Chondrocyte (in vitro differentiated cells): Measurements from ENCODE around the gene CENPI. TPM values are rescaled to one million over a fixed set of nuclear protein-coding genes. Genes with fewer than 3 reads are reported as not detected.

ENCODE experiments used
- DNase-seq: peaks from one replicate; pipeline ENCODE4 v3.0.0; 2021; ENCODE audit warnings: mixed read lengths, low spot score
- H3K27ac Mint-ChIP-seq: one replicate; pipeline ENCODE4 v1.8.0; 2021; ENCODE audit warnings: mild to moderate bottlenecking, moderate library complexity, mixed read lengths; ENCODE audit not compliant: unreplicated experiment
- H3K27me3 Mint-ChIP-seq: 2 replicates; pipeline ENCODE4 v1.8.0; 2021; ENCODE audit warnings: low read depth, mixed read lengths
- H3K36me3 Mint-ChIP-seq: 2 replicates; pipeline ENCODE4 v1.8.0; 2021; ENCODE audit warnings: low read depth, mixed read lengths
- H3K4me1 Mint-ChIP-seq: 2 replicates; pipeline ENCODE4 v1.8.0; 2021; ENCODE audit warnings: low read depth, mild to moderate bottlenecking, mixed read lengths
- H3K4me3 Mint-ChIP-seq: one replicate; pipeline ENCODE4 v1.8.0; 2021; ENCODE audit warnings: mild to moderate bottlenecking, moderate library complexity, mixed read lengths; ENCODE audit not compliant: unreplicated experiment
- H3K9me3 Mint-ChIP-seq: 2 replicates; pipeline ENCODE4 v1.8.0; 2021; ENCODE audit warnings: low read depth, mixed read lengths
- total RNA-seq: library from RNA; stranded (reverse); gene quantifications from 3 replicates; pipeline ENCODE4 v1.2.1, GENCODE V29; 2021
- TF ChIP-seq, protein P1 (sequence below): fragments of 200-600 bp; sonication (generic); IDR thresholded peaks from 2 replicates; pipeline ENCODE4 v1.5.0; 2021; ENCODE audit warnings: antibody characterized with exemption, mild to moderate bottlenecking, moderate library complexity

The CENPI gene
- total RNA-seq, 1 donor from 2014 or later, result 5.6 TPM

DNA sequence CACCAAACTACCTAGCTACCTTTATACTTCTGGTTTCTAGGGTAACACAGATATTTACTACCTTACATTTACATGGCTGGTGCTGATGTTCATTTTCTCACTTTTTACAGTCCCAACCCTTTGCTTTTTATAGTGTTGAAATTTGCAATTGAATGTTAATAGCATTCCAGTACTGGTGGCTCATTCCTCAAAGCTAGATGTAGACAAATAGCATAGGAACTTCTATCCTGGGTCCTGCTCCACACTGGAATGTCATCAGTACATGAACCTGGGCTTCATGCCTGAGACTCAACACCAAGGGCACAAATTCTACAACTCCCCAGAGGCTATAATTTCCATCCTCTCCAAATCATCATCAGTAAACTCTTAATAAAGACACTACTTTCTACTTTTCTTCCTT is 35.8 kb upstream of the CENPI start:
- no peaks in the 10 kb centered on the region for H3K27me3 Mint-ChIP-seq
- DNase-seq, result no peak
- no peaks in the 10 kb centered on the region for H3K4me1 Mint-ChIP-seq
- no peak overlapping the region for H3K27ac Mint-ChIP-seq
- H3K9me3 Mint-ChIP-seq, result peaks cover 8% of the 10 kb centered on the region
- H3K36me3 Mint-ChIP-seq, result no peaks in the 10 kb centered on the region
- H3K4me3 Mint-ChIP-seq, result no peak overlapping the region
- TF ChIP-seq, protein P1, sequence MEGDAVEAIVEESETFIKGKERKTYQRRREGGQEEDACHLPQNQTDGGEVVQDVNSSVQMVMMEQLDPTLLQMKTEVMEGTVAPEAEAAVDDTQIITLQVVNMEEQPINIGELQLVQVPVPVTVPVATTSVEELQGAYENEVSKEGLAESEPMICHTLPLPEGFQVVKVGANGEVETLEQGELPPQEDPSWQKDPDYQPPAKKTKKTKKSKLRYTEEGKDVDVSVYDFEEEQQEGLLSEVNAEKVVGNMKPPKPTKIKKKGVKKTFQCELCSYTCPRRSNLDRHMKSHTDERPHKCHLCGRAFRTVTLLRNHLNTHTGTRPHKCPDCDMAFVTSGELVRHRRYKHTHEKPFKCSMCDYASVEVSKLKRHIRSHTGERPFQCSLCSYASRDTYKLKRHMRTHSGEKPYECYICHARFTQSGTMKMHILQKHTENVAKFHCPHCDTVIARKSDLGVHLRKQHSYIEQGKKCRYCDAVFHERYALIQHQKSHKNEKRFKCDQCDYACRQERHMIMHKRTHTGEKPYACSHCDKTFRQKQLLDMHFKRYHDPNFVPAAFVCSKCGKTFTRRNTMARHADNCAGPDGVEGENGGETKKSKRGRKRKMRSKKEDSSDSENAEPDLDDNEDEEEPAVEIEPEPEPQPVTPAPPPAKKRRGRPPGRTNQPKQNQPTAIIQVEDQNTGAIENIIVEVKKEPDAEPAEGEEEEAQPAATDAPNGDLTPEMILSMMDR, result no peak

DNA sequence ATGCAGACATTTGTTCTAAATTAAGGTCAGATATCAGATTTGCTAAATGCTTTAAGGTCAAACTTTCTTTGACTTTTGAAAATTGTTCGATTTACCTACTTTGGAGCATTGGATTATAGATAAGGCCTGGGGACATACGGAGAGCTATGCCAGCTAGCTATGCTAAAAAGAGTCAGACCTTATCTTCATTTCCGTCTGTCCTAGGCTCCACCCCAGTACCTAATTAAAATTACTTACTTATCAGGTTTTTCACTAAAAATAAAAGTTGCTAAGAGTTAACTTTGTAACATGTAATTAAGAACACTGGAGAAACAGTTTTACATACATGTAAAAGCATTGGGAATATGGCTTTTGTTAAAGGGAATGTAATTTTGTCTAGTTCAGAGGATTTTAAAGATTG is 26.4 kb upstream of the CENPI start:
- no peak for DNase-seq
- TF ChIP-seq, protein P1, result no peak
- no peak overlapping the region for H3K27ac Mint-ChIP-seq
- no peaks in the 10 kb centered on the region for H3K27me3 Mint-ChIP-seq
- no peak overlapping the region for H3K4me3 Mint-ChIP-seq
- H3K4me1 Mint-ChIP-seq, result no peaks in the 10 kb centered on the region
- peaks cover 5% of the 10 kb centered on the region for H3K9me3 Mint-ChIP-seq
- H3K36me3 Mint-ChIP-seq, result no peaks in the 10 kb centered on the region

DNA sequence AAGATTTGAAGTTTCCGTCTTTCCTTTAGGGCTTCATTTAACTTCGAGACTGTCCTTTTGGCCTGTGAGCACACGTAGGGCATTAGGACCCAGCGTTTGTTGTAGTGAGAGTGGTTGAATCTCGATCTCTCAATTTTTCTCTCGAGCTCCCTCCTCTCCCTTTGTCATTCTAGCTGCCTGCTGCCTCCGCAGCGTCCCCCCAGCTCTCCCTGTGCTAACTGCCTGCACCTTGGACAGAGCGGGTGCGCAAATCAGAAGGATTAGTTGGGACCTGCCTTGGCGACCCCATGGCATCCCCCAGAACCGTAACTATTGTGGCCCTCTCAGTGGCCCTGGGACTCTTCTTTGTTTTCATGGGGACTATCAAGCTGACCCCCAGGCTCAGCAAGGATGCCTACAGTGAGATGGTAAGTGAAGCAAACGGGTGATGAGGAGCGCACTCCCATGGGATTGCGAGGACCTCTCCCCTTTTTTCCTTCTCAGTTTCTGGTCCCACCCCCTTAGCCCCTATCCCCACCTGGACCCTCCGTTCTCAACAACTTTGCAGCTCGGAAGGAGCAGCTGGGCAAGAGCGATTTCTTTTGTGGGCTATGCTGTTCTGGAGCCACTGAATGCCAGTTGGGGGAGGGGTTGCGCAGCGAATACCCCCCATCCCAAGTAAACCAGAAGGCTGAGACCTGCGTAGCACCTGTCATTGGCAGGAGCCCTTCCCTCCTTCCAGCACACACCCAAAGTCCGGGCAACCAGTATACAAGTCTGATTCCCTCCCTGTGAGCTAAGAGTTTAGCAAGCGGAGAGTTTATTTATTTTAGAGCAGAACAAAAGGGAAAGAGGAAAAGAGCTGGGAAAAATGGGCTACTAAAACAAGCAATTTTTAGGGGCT is 19.0 kb upstream of the CENPI start, which contains the start of gene TMEM35A:
Gene TMEM35A, plus strand, starts transcription at position 164 of the 883 bp plus-strand sequence. Its CDS starts 124 bp downstream, at position 288.
- DNase-seq, result no peak
- TF ChIP-seq, protein P1, result no peak
- H3K4me1 Mint-ChIP-seq, result peaks cover 15% of the 10 kb centered on the region
- peaks cover 3% of the 10 kb centered on the region for H3K9me3 Mint-ChIP-seq
- H3K36me3 Mint-ChIP-seq, result no peaks in the 10 kb centered on the region
- H3K4me3 Mint-ChIP-seq, result peak within 1 kb of the TSS; percentile 71
- H3K27ac Mint-ChIP-seq, result no peak within 1 kb of the TSS
- H3K27me3 Mint-ChIP-seq, result no peaks in the 10 kb centered on the region

DNA sequence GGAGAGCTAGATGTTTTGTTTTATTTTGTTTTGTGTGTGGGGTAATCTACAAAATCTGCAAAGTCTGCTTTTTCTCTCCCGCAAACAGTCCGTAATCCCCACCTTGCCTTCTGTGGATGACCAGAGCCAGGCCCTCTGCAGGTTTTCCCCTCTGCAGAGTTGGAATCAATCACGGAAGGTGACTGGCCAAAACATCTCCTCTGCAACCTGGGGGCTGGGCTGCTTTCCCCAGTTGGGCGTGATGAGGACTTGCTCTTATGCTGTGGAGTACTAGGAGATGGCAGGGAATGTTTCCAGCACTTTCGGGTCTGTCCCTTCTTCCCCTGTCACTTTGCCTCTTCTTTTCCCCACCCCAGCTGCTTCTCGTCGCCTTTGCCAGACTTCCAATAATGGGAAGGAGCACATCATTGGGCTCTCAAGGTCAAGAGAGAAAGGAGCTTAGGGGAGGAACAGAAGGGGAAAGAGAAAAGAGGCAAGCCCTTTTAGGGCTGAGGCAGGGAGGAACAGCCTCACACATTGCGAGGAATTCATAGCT is 18.2 kb upstream of the CENPI start:
- H3K9me3 Mint-ChIP-seq, result peaks cover 3% of the 10 kb centered on the region
- no peak overlapping the region for H3K27ac Mint-ChIP-seq
- H3K27me3 Mint-ChIP-seq, result no peaks in the 10 kb centered on the region

More for the DNA sequence above, 18.2 kb upstream of the CENPI start:
- DNase-seq, result no peak
- Mint-ChIP-seq H3K4me3 (peak overlapping the region; percentile 71), H3K36me3 (no peaks in the 10 kb centered on the region), H3K4me1 (peaks cover 15% of the 10 kb centered on the region)
- TF ChIP-seq, protein P1, result no peak
